HepG2 (cell line): Measurements from ENCODE around the gene ST6GALNAC4. TPM values are rescaled to one million over a fixed set of nuclear protein-coding genes. Genes with fewer than 3 reads are reported as not detected.

Experiments used
- ATAC-seq: fragments of 200-7000 bp; cut with Tn5 transposase; 3 replicates; pipeline ENCODE4 v1.9.1; 2020; ENCODE audit warnings: mild to moderate bottlenecking, moderate library complexity
- BruUV-seq: library from RNA; stranded (reverse); fragments of 400-500 nt; replicated peaks from 2 replicates; lab custom pipeline; 2021; lab: Mats Ljungman, UMichigan
- CTCF ChIA-PET: fragments of 300-600 bp; formaldehyde crosslinking; extraction: SDS; loops from one replicate; lab custom pipeline; 2021; ENCODE audit warnings: low total read pairs, inconsistent platforms, low intra/inter-chr PET ratio; lab: Yijun Ruan, JAX
- POLR2A ChIA-PET: fragments of 350-600 bp; sonication (Branson Sonifier 250); formaldehyde crosslinking; loops from one replicate; lab custom pipeline; 2020; ENCODE audit warnings: antibody characterized with exemption, inconsistent platforms; lab: Yijun Ruan, JAX
- DNase-seq: peaks from one replicate; pipeline ENCODE4 v3.0.0-alpha.2; 2015; ENCODE audit warnings: low spot score
- FAIRE-seq: peaks from 3 replicates; lab custom pipeline; 2011; peaks lifted over from hg19 to GRCh38; lab: Jason Lieb, UNC
- H2AFZ ChIP-seq: one replicate; pipeline ENCODE4 v1.6.1; 2011; ENCODE audit warnings: low read length, inconsistent platforms
- H3K27ac ChIP-seq: fragments of 300-600 bp; 3 replicates; pipeline ENCODE4 v1.8.0; 2011; ENCODE audit warnings: mixed run types, mild to moderate bottlenecking, mixed read lengths, low read length, inconsistent platforms; ENCODE audit not compliant: insufficient read depth; ENCODE audit errors: extremely low read length
- H3K27me3 ChIP-seq, 2 experiments: fragments of 200-600 bp in 1 of 2; 2 replicates in 1 of 2; 3 replicates in 1 of 2; pipeline versions ENCODE4 v1.6.0 to v1.8.0; 2011; ENCODE audit warnings: low read length in 2 of 2, mild to moderate bottlenecking in 2 of 2, moderate library complexity in 2 of 2, inconsistent platforms in 1 of 2; ENCODE audit not compliant: insufficient read depth in 2 of 2, control insufficient read depth in 1 of 2
- H3K36me3 ChIP-seq, 2 experiments: fragments of 200-600 bp in 1 of 2; replicated peaks in 1 of 2; 2 replicates in 1 of 2; 3 replicates in 1 of 2; pipeline versions ENCODE4 v1.5.1 to v1.8.0; 2011; ENCODE audit warnings: low read length in 2 of 2, inconsistent platforms in 1 of 2; ENCODE audit not compliant: insufficient read depth in 2 of 2, control insufficient read depth in 1 of 2
- H3K4me1 ChIP-seq: 2 replicates; pipeline ENCODE4 v1.5.1; 2012; ENCODE audit warnings: low read length, inconsistent platforms; ENCODE audit not compliant: insufficient read depth
- H3K4me2 ChIP-seq: 2 replicates; pipeline ENCODE4 v1.6.0; 2011; ENCODE audit warnings: low read depth, low read length, inconsistent platforms
- H3K4me3 ChIP-seq, 3 experiments: fragments of 200-600 bp in 1 of 3; sonication (generic), shearing (Covaris generic) in 1 of 3; replicated peaks in 1 of 3; 2 replicates each; pipeline ENCODE4 v1.5.1; 2011 to 2016; ENCODE audit warnings: low read length in 3 of 3, inconsistent platforms in 2 of 3, low read depth in 2 of 3, mild to moderate bottlenecking in 2 of 3, control low read depth in 1 of 3, mixed read lengths in 1 of 3; ENCODE audit not compliant: insufficient read depth in 1 of 3
- H3K79me2 ChIP-seq: one replicate; pipeline ENCODE4 v1.6.1; 2011; ENCODE audit warnings: low read length, inconsistent platforms; ENCODE audit not compliant: insufficient read depth
- H3K9ac ChIP-seq: 2 replicates; pipeline ENCODE4 v1.6.0; 2011; ENCODE audit warnings: mild to moderate bottlenecking, low read depth, low read length, inconsistent platforms; ENCODE audit not compliant: insufficient read depth
- H3K9me3 ChIP-seq: 2 replicates; pipeline ENCODE4 v1.5.1; 2012; ENCODE audit warnings: mild to moderate bottlenecking, low read length
- H4K20me1 ChIP-seq: 2 replicates; pipeline ENCODE4 v1.6.0; 2011; ENCODE audit warnings: inconsistent platforms, mild to moderate bottlenecking, low read length, moderate library complexity; ENCODE audit not compliant: insufficient read depth
- DZIP1 ChIP-seq: sonication (generic); formaldehyde crosslinking; IDR thresholded peaks from 2 replicates; pipeline ENCODE4 v1.5.0; 2020; ENCODE audit warnings: mild to moderate bottlenecking, missing genetic modification reagents
- EED ChIP-seq: sonication (generic); formaldehyde crosslinking; IDR thresholded peaks from 2 replicates; pipeline ENCODE4 v1.5.0; 2020; ENCODE audit warnings: mild to moderate bottlenecking, missing genetic modification reagents
- ETV5 ChIP-seq: IDR thresholded peaks from 2 replicates; pipeline ENCODE4 v1.6.1; 2018; ENCODE audit warnings: missing biosample characterization, missing genetic modification reagents, inconsistent platforms, borderline replicate concordance
- HDAC1 ChIP-seq: sonication (generic); formaldehyde crosslinking; IDR thresholded peaks from 2 replicates; pipeline ENCODE4 v1.5.1; 2020; ENCODE audit warnings: mild to moderate bottlenecking, missing genetic modification reagents
- IRF1 ChIP-seq: sonication (generic); formaldehyde crosslinking; IDR thresholded peaks from 2 replicates; pipeline ENCODE4 v1.4.0; 2020; ENCODE audit warnings: low read depth, mild to moderate bottlenecking, missing genetic modification reagents
- KLF9 ChIP-seq: IDR thresholded peaks from 2 replicates; pipeline ENCODE4 v1.6.1; 2016; ENCODE audit warnings: low read depth
- NRL ChIP-seq: sonication (generic); formaldehyde crosslinking; IDR thresholded peaks from 2 replicates; pipeline ENCODE4 v1.5.0; 2020; ENCODE audit warnings: missing genetic modification reagents, mild to moderate bottlenecking, moderate library complexity, borderline replicate concordance
- POLR2G ChIP-seq: fragments of 200-400 bp; formaldehyde crosslinking; IDR thresholded peaks from 2 replicates; pipeline ENCODE4 v1.6.1; 2018; ENCODE audit warnings: mild to moderate bottlenecking, low read depth, low read length, moderate library complexity
- TEAD2 ChIP-seq: sonication (generic); formaldehyde crosslinking; IDR thresholded peaks from 2 replicates; pipeline ENCODE4 v1.9.0; 2021; ENCODE audit warnings: missing genetic modification reagents
- TRIM24 ChIP-seq: sonication (generic); formaldehyde crosslinking; IDR thresholded peaks from 2 replicates; pipeline ENCODE4 v1.8.0; 2022; ENCODE audit warnings: mild to moderate bottlenecking, missing genetic modification reagents
- ZNF296 ChIP-seq: sonication (generic); formaldehyde crosslinking; conservative IDR thresholded peaks from 2 replicates; pipeline ENCODE4 v1.5.0; 2020; ENCODE audit warnings: mild to moderate bottlenecking, missing genetic modification reagents
- ZNF441 ChIP-seq: sonication (generic); formaldehyde crosslinking; IDR thresholded peaks from 2 replicates; pipeline ENCODE4 v1.7.0; 2021; ENCODE audit warnings: missing genetic modification reagents, borderline replicate concordance
- ZNF496 ChIP-seq: sonication (generic); formaldehyde crosslinking; IDR thresholded peaks from 2 replicates; pipeline ENCODE4 v1.8.1; 2023; ENCODE audit warnings: mild to moderate bottlenecking, moderate library complexity, missing genetic modification reagents; ENCODE audit not compliant: insufficient replicate concordance
- ZNF615 ChIP-seq: sonication (generic); formaldehyde crosslinking; IDR thresholded peaks from 2 replicates; pipeline ENCODE4 v1.5.0; 2020; ENCODE audit warnings: mild to moderate bottlenecking, missing genetic modification reagents, borderline replicate concordance
- ZNF646 ChIP-seq: sonication (generic); formaldehyde crosslinking; IDR thresholded peaks from 2 replicates; pipeline ENCODE4 v1.9.0; 2021; ENCODE audit warnings: mild to moderate bottlenecking, missing genetic modification reagents
- WGBS: methylation state at CpG from one replicate; pipeline ENCODE4 v1.1.6; 2017; ENCODE audit warnings: low lambda C conversion rate; 5-methylcytosine and 5-hydroxymethylcytosine counted together
- in situ Hi-C: cut with HindIII; loops from 2 replicates; pipeline ENCODE4 v1.10.0; 2017; ENCODE audit warnings: low pct_unique_long_range_greater_than_20kb; ENCODE audit not compliant: extremely low pct_ligation_motif_present
- intact Hi-C: fragments of 100-400 bp; cut with micrococcal nuclease; formaldehyde crosslinking; loops from one replicate; pipeline ENCODE4 v1.10.0; 2022; ENCODE audit not compliant: unreplicated experiment
- polyA plus RNA-seq, 8 experiments: library from polyadenylated mRNA; depleted of rRNA in 3 of 8; stranded (reverse) in 7 of 8; unstranded in 1 of 8; fragments of >200 nt; fragmentation: Illumina TruSeq in 4 of 8; extraction: Trizol in 4 of 8; gene quantifications; 2 replicates each; pipeline versions ENCODE4 v1.2.1 to v1.2.3, GENCODE V29; 2011 to 2016; ENCODE audit warnings: low read depth in 4 of 8, missing spikeins in 1 of 8, mixed read lengths in 1 of 8; ENCODE audit not compliant: insufficient read depth in 1 of 8
- total RNA-seq, 5 experiments: library from RNA; depleted of rRNA; stranded (reverse); fragments of >200 nt; fragmentation: Illumina TruSeq; extraction: Trizol; gene quantifications; 2 replicates each; pipeline ENCODE4 v1.2.3, GENCODE V29; 2016; ENCODE audit warnings: low read depth in 1 of 5

The ST6GALNAC4 gene
- total and polyA plus RNA-seq, 2 of the 13 experiments (the other 11 are each of a cell fraction or from before 2014, with no cell fraction given) = 18.8 to 27.7 TPM

GRCh38 chr9:127877566-127877998 lies 39.3 kb downstream of the ST6GALNAC4 start, which contains the start of gene AK1:
TSS of gene AK1 (minus strand) at chr9:127877675. CDS start at chr9:127874617, 3,058 bp downstream.
- no peak for DNase-seq
- ChIA-PET CTCF (no interaction called here), POLR2A (interaction anchor here (1.0 to 2.3 kb wide), 3 partner anchors 20 to 39 kb away, joined by 6 to 11 read pairs (median 6); partner anchors contain the start of gene ST6GALNAC4)
- H3K9me3 ChIP-seq = no peaks in the 10 kb centered on the region
- H3K4me1 ChIP-seq = peaks cover 38% of the 10 kb centered on the region
- ATAC-seq = peak; percentile 81
- in situ Hi-C loops (no loop called here), intact Hi-C loops (no loop called here)
- H4K20me1 ChIP-seq = no peaks in the 10 kb centered on the region
- no TSS peak for BruUV-seq
- H3K79me2 ChIP-seq = no peaks in the 10 kb centered on the region
- peak within 1 kb of the TSS; percentile 66 for H3K9ac ChIP-seq
- 0% methylated on average over 2 of the region's 44 CpGs for WGBS
- no peaks in the 10 kb centered on the region for H3K36me3 ChIP-seq
- H3K27ac ChIP-seq = peak within 1 kb of the TSS; percentile 14
- H3K4me2 ChIP-seq = peak within 1 kb of the TSS; percentile 100
- peak within 1 kb of the TSS; percentile 67 to 82 (median 69) for H3K4me3 ChIP-seq
- no peak for FAIRE-seq
- no peaks in the 10 kb centered on the region for H3K27me3 ChIP-seq
- H2AFZ ChIP-seq = no peak within 1 kb of the TSS
- TF ChIP-seq KLF9 (CRISPR knock-in tag) = no peak
- TF ChIP-seq EED (CRISPR knock-in tag) = no peak
- peak; percentile 23; the same call in 1 of the 2 replicates for TF ChIP-seq ZNF441 (CRISPR knock-in tag)
- TF ChIP-seq ZNF615 (CRISPR knock-in tag) = no peak
- TF ChIP-seq TRIM24 (CRISPR knock-in tag) = no peak
- peak; percentile 80 for TF ChIP-seq POLR2G
- TF ChIP-seq HDAC1 (CRISPR knock-in tag) = peak; percentile 59; the same call in 1 of the 2 replicates
- no peak for TF ChIP-seq ETV5 (CRISPR knock-in tag)
- no peak for TF ChIP-seq ZNF646
- no peak for TF ChIP-seq TEAD2 (CRISPR knock-in tag)
- TF ChIP-seq ZNF496 (CRISPR knock-in tag) = no peak
- no peak for TF ChIP-seq DZIP1 (CRISPR knock-in tag)
- TF ChIP-seq NRL (CRISPR knock-in tag) = 0 out of 2 replicates have a peak, but pooled peaks have one; percentile 49
- no peak for TF ChIP-seq IRF1 (CRISPR knock-in tag)
- TF ChIP-seq ZNF296 (CRISPR knock-in tag) = no peak
